Endothelial cell of umbilical vein (primary cell): Measurements from ENCODE around the gene DLG1. TPM values are rescaled to one million over a fixed set of nuclear protein-coding genes. Genes with fewer than 3 reads are reported as not detected.

ENCODE experiments used
- BruUV-seq: library from RNA; stranded (reverse); fragments of 400-500 nt; replicated peaks from 2 replicates; lab custom pipeline; 2021; lab: Mats Ljungman, UMichigan
- CTCF ChIA-PET: fragments of 300-600, 350-600 bp; sonication (Branson Sonifier 250); formaldehyde crosslinking; loops from one replicate; lab custom pipeline; 2021; ENCODE audit warnings: antibody characterized with exemption, inconsistent platforms; lab: Charles Lee
- POLR2A ChIA-PET: fragments of 300-600, 350-600 bp; sonication (Branson Sonifier 250); formaldehyde crosslinking; loops from one replicate; lab custom pipeline; 2021; ENCODE audit warnings: antibody characterized with exemption, inconsistent platforms; lab: Charles Lee
- DNase-seq: peaks from one replicate; pipeline ENCODE4 v3.0.0-alpha.2; 2011; ENCODE audit warnings: low read depth, low spot score
- FAIRE-seq: peaks from 2 replicates; lab custom pipeline; 2011; peaks lifted over from hg19 to GRCh38; lab: Jason Lieb, UNC
- H2AFZ ChIP-seq: 2 replicates; pipeline ENCODE4 v1.6.0; 2012; ENCODE audit warnings: low read depth, low read length, control low read depth, inconsistent platforms
- H3K27ac ChIP-seq: 2 replicates; pipeline ENCODE4 v1.5.1; 2011; ENCODE audit warnings: low read depth, mild to moderate bottlenecking, control low read depth, low read length, moderate library complexity; ENCODE audit not compliant: insufficient read depth
- H3K27me3 ChIP-seq, 2 experiments: 2 replicates each; pipeline versions ENCODE4 v1.6.0 to v1.6.1; 2011; ENCODE audit warnings: low read length in 2 of 2, mixed read lengths in 1 of 2; ENCODE audit not compliant: control insufficient read depth in 2 of 2, insufficient read depth in 2 of 2
- H3K36me3 ChIP-seq, 2 experiments: 2 replicates in 1 of 2; 3 replicates in 1 of 2; pipeline ENCODE4 v1.5.1; 2011; ENCODE audit warnings: low read length in 2 of 2, mild to moderate bottlenecking in 1 of 2, moderate library complexity in 1 of 2; ENCODE audit not compliant: control insufficient read depth in 2 of 2, insufficient read depth in 2 of 2; ENCODE audit errors: extremely low read depth in 1 of 2
- H3K4me1 ChIP-seq: 3 replicates; pipeline ENCODE4 v1.5.1; 2011; ENCODE audit warnings: mild to moderate bottlenecking, low read length; ENCODE audit not compliant: control insufficient read depth, insufficient read depth; ENCODE audit errors: extremely low read depth
- H3K4me2 ChIP-seq: 2 replicates; pipeline ENCODE4 v1.6.1; 2011; ENCODE audit warnings: low read length, control low read depth, mixed read lengths; ENCODE audit not compliant: insufficient read depth
- H3K4me3 ChIP-seq, 3 experiments: fragments of 200-600 bp in 1 of 3; sonication (generic), shearing (Covaris generic) in 1 of 3; replicated peaks in 1 of 3; 2 replicates each; pipeline ENCODE4 v1.5.1; 2011 to 2016; ENCODE audit warnings: control low read depth in 3 of 3, low read length in 3 of 3, mild to moderate bottlenecking in 2 of 3, inconsistent platforms in 1 of 3, low read depth in 1 of 3, moderate library complexity in 1 of 3; ENCODE audit not compliant: insufficient read depth in 1 of 3
- H3K79me2 ChIP-seq: 2 replicates; pipeline ENCODE4 v1.6.0; 2012; ENCODE audit warnings: low read length, inconsistent platforms; ENCODE audit not compliant: control insufficient read depth, insufficient read depth
- H3K9ac ChIP-seq: replicated peaks from 2 replicates; pipeline ENCODE3; 2011; ENCODE audit warnings: low read length, control low read depth; ENCODE audit not compliant: insufficient read depth; ENCODE audit errors: extremely low read depth
- H3K9me1 ChIP-seq: replicated peaks from 3 replicates; pipeline ENCODE4 v1.6.0; 2011; ENCODE audit warnings: mild to moderate bottlenecking, low read length; ENCODE audit not compliant: control insufficient read depth, insufficient read depth; ENCODE audit errors: extremely low read depth
- H3K9me3 ChIP-seq: replicated peaks from 2 replicates; pipeline ENCODE4 v1.5.1; 2012; ENCODE audit warnings: low read length, inconsistent platforms; ENCODE audit not compliant: control insufficient read depth, insufficient read depth
- H4K20me1 ChIP-seq: replicated peaks from 2 replicates; pipeline ENCODE3; 2011; ENCODE audit warnings: mild to moderate bottlenecking, low read length; ENCODE audit not compliant: control insufficient read depth, insufficient read depth; ENCODE audit errors: extremely low read depth
- MAX ChIP-seq: IDR thresholded peaks from 2 replicates; pipeline ENCODE4 v1.6.1; 2011; ENCODE audit not compliant: insufficient read depth, insufficient read length
- MYC ChIP-seq: IDR thresholded peaks from one replicate; pipeline ENCODE4 v1.6.1; 2011; ENCODE audit warnings: mild to moderate bottlenecking, low read depth, low read length
- POLR2A ChIP-seq: IDR thresholded peaks from 2 replicates; pipeline ENCODE4 v1.6.1; 2012; ENCODE audit warnings: low read depth, mild to moderate bottlenecking, control low read depth, low read length
- POLR2AphosphoS5 ChIP-seq: IDR thresholded peaks from 2 replicates; pipeline ENCODE4 v1.6.1; 2012; ENCODE audit warnings: low read depth, mild to moderate bottlenecking, control low read depth, low read length, moderate library complexity; ENCODE audit not compliant: insufficient read depth
- dilution Hi-C: fragments of 300-500 bp; cut with MboI; formaldehyde crosslinking; loops from one replicate; pipeline ENCODE4 v1.15.0; 2019; ENCODE audit warnings: low sequenced_read_pairs; ENCODE audit not compliant: extremely low pct_ligation_motif_present
- intact Hi-C: fragments of 100-400 bp; cut with micrococcal nuclease; formaldehyde crosslinking; loops from one replicate; pipeline ENCODE4 v1.10.0; 2022
- polyA plus RNA-seq, 4 experiments: library from polyadenylated mRNA; depleted of rRNA in 3 of 4; stranded (reverse) in 3 of 4; unstranded in 1 of 4; fragments of >200 nt; gene quantifications; 2 replicates each; pipeline versions ENCODE4 v1.2.1 to v1.2.3, GENCODE V29; 2011 to 2012; ENCODE audit warnings: missing spikeins in 1 of 4
- total RNA-seq: library from RNA; stranded (reverse); gene quantifications from 2 replicates; pipeline ENCODE4 v1.2.3, GENCODE V29; 2021

The DLG1 gene
- total and polyA plus RNA-seq, 2 donors (not counting 3 experiments of a cell fraction or from before 2014, with no cell fraction given), result 26.5 to 80.1 TPM

GRCh38 chr3:197027896-197028727 is 270.3 kb downstream of the DLG1 start:
- Histone ChIP-seq H3K4me3 (no peak overlapping the region), H3K27ac (no peak overlapping the region), H2AFZ (no peak overlapping the region), H4K20me1 (no peaks in the 10 kb centered on the region), H3K36me3 (no peaks in the 10 kb centered on the region), H3K79me2 (no peaks in the 10 kb centered on the region), H3K9me1 (no peaks in the 10 kb centered on the region), H3K4me2 (no peak overlapping the region), H3K27me3 (peaks cover 3 to 6% of the 10 kb centered on the region in 2 experiments), H3K9me3 (no peaks in the 10 kb centered on the region), H3K9ac (no peak overlapping the region), H3K4me1 (peaks cover 9% of the 10 kb centered on the region)
- DNase-seq (no peak), FAIRE-seq (no peak)
- POLR2A ChIA-PET, result no interaction called here
- CTCF ChIA-PET, result interaction anchor here (0.6 to 4.9 kb wide), 4 partner anchors 15 to 498 kb away, joined by 3 to 40 read pairs (median 4); no protein-coding TSS in a partner anchor
- no TSS peak for BruUV-seq
- dilution Hi-C loops, result no loop called here
- TF ChIP-seq MAX, result no peak
- intact Hi-C loops, result no loop called here

GRCh38 chr3:197027151-197027895 is 271.1 kb downstream of the DLG1 start:
- dilution Hi-C loops (no loop called here), intact Hi-C loops (no loop called here)
- no peak overlapping the region for H3K4me2 ChIP-seq
- H2AFZ ChIP-seq, result no peak overlapping the region
- H3K36me3 ChIP-seq, result no peaks in the 10 kb centered on the region
- no peaks in the 10 kb centered on the region for H4K20me1 ChIP-seq
- ChIA-PET CTCF (interaction anchor here (0.7 to 4.9 kb wide), 3 partner anchors 11 to 25 kb away, joined by 3 to 40 read pairs (median 6); no protein-coding TSS in a partner anchor), POLR2A (no interaction called here)
- DNase-seq, result no peak
- H3K4me3 ChIP-seq, result no peak overlapping the region
- no peak overlapping the region for H3K27ac ChIP-seq
- H3K27me3 ChIP-seq, result peaks cover 6 to 10% of the 10 kb centered on the region in 2 experiments
- TF ChIP-seq POLR2AphosphoS5, result no peak
- TF ChIP-seq MYC, result no peak
- no peak for TF ChIP-seq POLR2A
- TF ChIP-seq MAX, result no peak
- BruUV-seq, result no TSS peak
- no peaks in the 10 kb centered on the region for H3K79me2 ChIP-seq
- FAIRE-seq, result no peak
- no peaks in the 10 kb centered on the region for H3K9me3 ChIP-seq
- no peak overlapping the region for H3K9ac ChIP-seq
- peaks cover 9% of the 10 kb centered on the region for H3K4me1 ChIP-seq
- H3K9me1 ChIP-seq, result no peaks in the 10 kb centered on the region
